Ishikawa (cell line): ENCODE data around the gene HNRNPA1.

Source experiments
- EP300 ChIP-seq: IDR thresholded peaks from 2 replicates; pipeline ENCODE4 v1.6.1; 2012; ENCODE audit warnings: borderline replicate concordance
- REST ChIP-seq: IDR thresholded peaks from 2 replicates; pipeline ENCODE4 v1.6.1; 2012; ENCODE audit warnings: low read depth, mild to moderate bottlenecking
- TAF1 ChIP-seq: IDR thresholded peaks from 2 replicates; pipeline ENCODE4 v1.6.1; 2012; ENCODE audit warnings: low read depth, mild to moderate bottlenecking
- TEAD4 ChIP-seq: IDR thresholded peaks from 2 replicates; pipeline ENCODE4 v1.6.1; 2012

- no peak for TF ChIP-seq TEAD4
- TF ChIP-seq TAF1 = no peak
- TF ChIP-seq REST = no peak
- TF ChIP-seq EP300 = no peak
Measured at GRCh38 chr12:54261815-54262402, 18.6 kb upstream of the HNRNPA1 start.
